Muscle of leg (tissue), 16 donors: Measurements from ENCODE around the gene TTC1. TPM values are rescaled to one million over a fixed set of nuclear protein-coding genes. Genes with fewer than 3 reads are reported as not detected.
"Not testable (repeated sequence)": the region's sequence is repeated elsewhere in the genome, so short reads cannot be mapped to it uniquely, and the experiment has no call there.

Experiments used
- DNase-seq: peaks from one replicate; pipeline ENCODE4 v3.0.0; 2013
- H3K27ac ChIP-seq: one replicate; pipeline ENCODE4 v1.5.1; 2013; ENCODE audit warnings: mild to moderate bottlenecking, low read length, control low read depth
- H3K27me3 ChIP-seq: one replicate; pipeline ENCODE4 v1.6.1; 2013; ENCODE audit warnings: low read length; ENCODE audit not compliant: control insufficient read depth, insufficient read depth
- H3K36me3 ChIP-seq: one replicate; pipeline ENCODE4 v1.6.1; 2013; ENCODE audit warnings: low read length; ENCODE audit not compliant: control insufficient read depth, insufficient read depth
- H3K4me1 ChIP-seq: one replicate; pipeline ENCODE4 v1.6.1; 2013; ENCODE audit warnings: low read length; ENCODE audit not compliant: control insufficient read depth, insufficient read depth
- H3K4me3 ChIP-seq: one replicate; pipeline ENCODE4 v1.5.1; 2013; ENCODE audit warnings: low read length, control low read depth
- H3K9me3 ChIP-seq: replicated peaks from 2 replicates; pipeline ENCODE4 v1.6.1; 2013; ENCODE audit warnings: low read depth, low read length; ENCODE audit not compliant: control insufficient read depth
- WGBS: methylation state at CpG from one replicate; pipeline ENCODE4 v1.1.5; 2013; ENCODE audit warnings: missing lambda C conversion rate; ENCODE audit not compliant: insufficient coverage; 5-methylcytosine and 5-hydroxymethylcytosine counted together
- long read RNA-seq, 11 donors: transcript quantifications; one replicate each; lab custom pipeline, GENCODE V29; 2026
- polyA plus RNA-seq, 8 donors: library from polyadenylated mRNA; unstranded; fragments of 120-200 nt; gene quantifications; one replicate each; pipeline versions ENCODE4 v1.2.1 to v1.2.3, GENCODE V29; 2013; ENCODE audit warnings: inconsistent platforms in 1 of 8, low replicate concordance in 1 of 8; ENCODE audit not compliant: insufficient read length in 8 of 8, insufficient read depth in 1 of 8
- total RNA-seq: library from RNA; stranded (reverse); fragments of 120-200 nt; gene quantifications from one replicate; pipeline ENCODE4 v1.2.4, GENCODE V29; 2013

The TTC1 gene
- total RNA-seq (44.4 TPM), polyA plus RNA-seq (10 to 100 TPM; 41.3 to 47.5 (median 44.6) TPM)
- long read RNA-seq, donor 1, transcript TTC1-201 (8 exons, 1,467 nt): major isoform, 8 of 21 reads
- long read RNA-seq, donor 1, partial matches to known transcripts: 12 of 21 reads
- long read RNA-seq, donor 1, other reads (novel, unspliced or antisense): 0 of 21 reads
- long read RNA-seq, donor 2: 0 reads
- long read RNA-seq, donor 3, transcript TTC1-201 (8 exons, 1,467 nt): major isoform, 11 of 25 reads
- long read RNA-seq, donor 3, transcript TTC1-204 (5 exons, 1,119 nt): minor isoform, 5 of 25 reads
- long read RNA-seq, donor 3, partial matches to known transcripts: 7 of 25 reads
- long read RNA-seq, donor 3, other reads (novel, unspliced or antisense): 0 of 25 reads
- long read RNA-seq, donor 4, partial matches to known transcripts: 0 of 8 reads
- long read RNA-seq, donor 4, other reads (novel, unspliced or antisense): 0 of 8 reads
- long read RNA-seq, donor 5, transcript TTC1-201 (8 exons, 1,467 nt): major isoform, 20 of 47 reads
- long read RNA-seq, donor 5, partial matches to known transcripts: 21 of 47 reads
- long read RNA-seq, donor 5, other reads (novel, unspliced or antisense): 0 of 47 reads
- long read RNA-seq, donor 6, transcript TTC1-201 (8 exons, 1,467 nt): major isoform, 19 of 62 reads
- long read RNA-seq, donor 6, partial matches to known transcripts: 37 of 62 reads
- long read RNA-seq, donor 6, other reads (novel, unspliced or antisense): 0 of 62 reads
- long read RNA-seq, donor 7, transcript TTC1-201 (8 exons, 1,467 nt): major isoform, 16 of 32 reads
- long read RNA-seq, donor 7, partial matches to known transcripts: 12 of 32 reads
- long read RNA-seq, donor 7, other reads (novel, unspliced or antisense): 0 of 32 reads
- long read RNA-seq, donor 8, transcript TTC1-201 (8 exons, 1,467 nt): major isoform, 11 of 22 reads
- long read RNA-seq, donor 8, partial matches to known transcripts: 10 of 22 reads
- long read RNA-seq, donor 8, other reads (novel, unspliced or antisense): 0 of 22 reads
- long read RNA-seq, donor 9, transcript TTC1-204 (5 exons, 1,119 nt): minor isoform, 5 of 25 reads
- long read RNA-seq, donor 9, transcript TTC1-201 (8 exons, 1,467 nt): major isoform, 6 of 25 reads
- long read RNA-seq, donor 9, partial matches to known transcripts: 13 of 25 reads
- long read RNA-seq, donor 9, other reads (novel, unspliced or antisense): 0 of 25 reads
- long read RNA-seq, donor 10, transcript TTC1-201 (8 exons, 1,467 nt): major isoform, 9 of 39 reads
- long read RNA-seq, donor 10, transcript TTC1-204 (5 exons, 1,119 nt): minor isoform, 5 of 39 reads
- long read RNA-seq, donor 10, partial matches to known transcripts: 25 of 39 reads
- long read RNA-seq, donor 10, other reads (novel, unspliced or antisense): 0 of 39 reads
- long read RNA-seq, donor 11, transcript TTC1-201 (8 exons, 1,467 nt): major isoform, 17 of 39 reads
- long read RNA-seq, donor 11, partial matches to known transcripts: 22 of 39 reads
- long read RNA-seq, donor 11, other reads (novel, unspliced or antisense): 0 of 39 reads

DNA sequence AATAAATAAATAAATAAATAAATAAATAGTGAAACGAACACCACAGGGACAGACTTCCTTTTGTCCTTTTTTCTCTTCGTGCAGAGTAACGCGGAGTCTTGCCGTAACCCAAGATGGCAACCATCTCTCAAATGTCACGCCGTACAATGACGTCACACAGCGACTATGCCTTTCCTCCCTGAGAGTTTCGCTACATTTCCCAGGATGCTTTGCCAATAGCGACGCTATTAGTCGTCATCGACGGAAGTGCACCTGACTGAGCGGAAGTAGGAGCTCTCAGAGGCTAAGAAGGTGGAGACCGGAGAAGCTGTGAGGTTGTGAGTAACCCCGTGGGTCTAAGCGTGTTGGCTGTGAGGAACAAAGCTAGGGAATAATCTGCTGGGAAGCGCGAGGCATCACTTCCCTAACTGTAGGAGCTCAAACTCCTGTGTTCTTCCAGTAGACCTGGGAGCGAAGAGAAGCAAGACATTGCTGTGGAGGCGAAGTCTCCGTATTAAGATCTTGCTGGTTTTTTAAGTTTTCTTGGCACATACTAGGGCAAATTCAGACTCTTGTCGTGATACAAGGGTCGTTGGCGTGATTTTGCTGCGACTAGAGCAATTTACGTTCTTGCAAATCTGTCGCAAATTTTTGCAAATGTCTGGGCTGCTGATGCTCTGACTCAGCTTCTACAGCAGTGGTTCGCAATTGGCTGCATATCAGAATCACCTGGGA lies at the start of gene TTC1:
Gene TTC1 (plus strand): TSS at position 263 of the 714 bp plus-strand sequence. CDS start 1,390 bp downstream, outside the sequence.
- no peaks in the 10 kb centered on the region for H3K27me3 ChIP-seq
- H3K4me3 ChIP-seq: peak within 1 kb of the TSS; percentile 89
- WGBS: under 1% methylated on average over 19 of the region's 31 CpGs
- H3K27ac ChIP-seq: peak within 1 kb of the TSS; percentile 84
- peaks cover 9% of the 10 kb centered on the region for H3K4me1 ChIP-seq
- peak; percentile 100 for DNase-seq
- peaks cover 9% of the 10 kb centered on the region for H3K36me3 ChIP-seq
- no peaks in the 10 kb centered on the region for H3K9me3 ChIP-seq

- H3K27me3 ChIP-seq: peaks cover 18% of the 10 kb centered on the region
- H3K27ac ChIP-seq: no peak overlapping the region
- DNase-seq: no peak
- no peak overlapping the region for H3K4me3 ChIP-seq
- H3K36me3 ChIP-seq: no peaks in the 10 kb centered on the region
- WGBS: 70% methylated on average over 3 of the region's 8 CpGs
- H3K4me1 ChIP-seq: no peaks in the 10 kb centered on the region
- H3K9me3 ChIP-seq: no peaks in the 10 kb centered on the region
These were observed 47.5 kb upstream of the TTC1 start for GRCh38 chr5:159961176-159962160.

- DNase-seq: no peak
- Histone ChIP-seq H3K27me3 (peaks cover 17% of the 10 kb centered on the region), H3K4me1 (no peaks in the 10 kb centered on the region), H3K36me3 (no peaks in the 10 kb centered on the region), H3K9me3 (no peaks in the 10 kb centered on the region), H3K4me3 (no peak overlapping the region), H3K27ac (no peak overlapping the region)
- 76% methylated on average over 3 of the region's 4 CpGs for WGBS
These were observed 46.7 kb upstream of the TTC1 start for GRCh38 chr5:159962214-159962613.

- H3K27ac ChIP-seq: no peak overlapping the region
- DNase-seq: no peak
- 82% methylated on average over 2 of the region's 6 CpGs for WGBS
- H3K4me3 ChIP-seq: no peak overlapping the region
- H3K27me3 ChIP-seq: peaks cover 25% of the 10 kb centered on the region
- H3K4me1 ChIP-seq: no peaks in the 10 kb centered on the region
- no peaks in the 10 kb centered on the region for H3K9me3 ChIP-seq
- no peaks in the 10 kb centered on the region for H3K36me3 ChIP-seq
These were observed 45.0 kb upstream of the TTC1 start for GRCh38 chr5:159963935-159964334.

- peak; percentile 36 for DNase-seq
- H3K9me3 ChIP-seq: no peaks in the 10 kb centered on the region
- no peak overlapping the region for H3K4me3 ChIP-seq
- H3K27me3 ChIP-seq: peaks cover 31% of the 10 kb centered on the region
- no peaks in the 10 kb centered on the region for H3K4me1 ChIP-seq
- 59% methylated on average over 7 of the region's 12 CpGs for WGBS
- no peak overlapping the region for H3K27ac ChIP-seq
- H3K36me3 ChIP-seq: no peaks in the 10 kb centered on the region
These were observed 43.7 kb upstream of the TTC1 start for GRCh38 chr5:159965031-159965837.

- no CpG with 5 or more reads among the region's 4 CpGs for WGBS
- H3K36me3 ChIP-seq, H3K4me3 ChIP-seq, H3K27ac ChIP-seq, H3K4me1 ChIP-seq, DNase-seq, H3K9me3 ChIP-seq: not testable (repeated sequence)
- H3K27me3 ChIP-seq: peaks cover 37% of the 10 kb centered on the region
These were observed 43.2 kb upstream of the TTC1 start for GRCh38 chr5:159965838-159966128.

- no peak overlapping the region for H3K27ac ChIP-seq
- no peak overlapping the region for H3K4me3 ChIP-seq
- peaks cover 65% of the 10 kb centered on the region for H3K27me3 ChIP-seq
- H3K9me3 ChIP-seq: no peaks in the 10 kb centered on the region
- H3K36me3 ChIP-seq: no peaks in the 10 kb centered on the region
- no peak for DNase-seq
- peaks cover 6% of the 10 kb centered on the region for H3K4me1 ChIP-seq
These were observed 39.0 kb upstream of the TTC1 start for GRCh38 chr5:159969966-159970365.

- no CpG with 5 or more reads among the region's 4 CpGs for WGBS
- H3K27me3 ChIP-seq: peaks cover 63% of the 10 kb centered on the region
These were observed 37.9 kb upstream of the TTC1 start for GRCh38 chr5:159971038-159971437.

More at GRCh38 chr5:159971038-159971437, 37.9 kb upstream of the TTC1 start:
- Histone ChIP-seq H3K4me1 (peaks cover 6% of the 10 kb centered on the region), H3K4me3 (no peak overlapping the region), H3K36me3 (no peaks in the 10 kb centered on the region), H3K9me3 (no peaks in the 10 kb centered on the region), H3K27ac (no peak overlapping the region)
- no peak for DNase-seq
